Adipose tissue (tissue), 3 donors: ENCODE results near the gene ADAMTSL2. TPM values are rescaled to one million over a fixed set of nuclear protein-coding genes. Genes with fewer than 3 reads are reported as not detected.

Experiments used
- H3K27ac ChIP-seq: one replicate; pipeline ENCODE4 v1.5.1; 2013; ENCODE audit warnings: low read depth, low read length
- WGBS, 3 donors: extraction: QIAGEN DNeasy Blood & Tissue Kit; methylation state at CpG; one replicate each; pipeline ENCODE4 v1.1.7; 2013; 5-methylcytosine and 5-hydroxymethylcytosine counted together
- polyA plus RNA-seq, 3 donors: library from polyadenylated mRNA; stranded (reverse); fragments of 200-250 nt; gene quantifications; one replicate each; pipeline ENCODE4 v1.2.3, GENCODE V29; 2013
- donor health status: healthy with polysubstance abuse.
- donor health status: Bipolar disorder and iron deficiency.
- donor health status: healthy.

ADAMTSL2 gene
- polyA plus RNA-seq = 1 to 10 TPM; 2.0 to 2.7 (median 2.2) TPM

DNA sequence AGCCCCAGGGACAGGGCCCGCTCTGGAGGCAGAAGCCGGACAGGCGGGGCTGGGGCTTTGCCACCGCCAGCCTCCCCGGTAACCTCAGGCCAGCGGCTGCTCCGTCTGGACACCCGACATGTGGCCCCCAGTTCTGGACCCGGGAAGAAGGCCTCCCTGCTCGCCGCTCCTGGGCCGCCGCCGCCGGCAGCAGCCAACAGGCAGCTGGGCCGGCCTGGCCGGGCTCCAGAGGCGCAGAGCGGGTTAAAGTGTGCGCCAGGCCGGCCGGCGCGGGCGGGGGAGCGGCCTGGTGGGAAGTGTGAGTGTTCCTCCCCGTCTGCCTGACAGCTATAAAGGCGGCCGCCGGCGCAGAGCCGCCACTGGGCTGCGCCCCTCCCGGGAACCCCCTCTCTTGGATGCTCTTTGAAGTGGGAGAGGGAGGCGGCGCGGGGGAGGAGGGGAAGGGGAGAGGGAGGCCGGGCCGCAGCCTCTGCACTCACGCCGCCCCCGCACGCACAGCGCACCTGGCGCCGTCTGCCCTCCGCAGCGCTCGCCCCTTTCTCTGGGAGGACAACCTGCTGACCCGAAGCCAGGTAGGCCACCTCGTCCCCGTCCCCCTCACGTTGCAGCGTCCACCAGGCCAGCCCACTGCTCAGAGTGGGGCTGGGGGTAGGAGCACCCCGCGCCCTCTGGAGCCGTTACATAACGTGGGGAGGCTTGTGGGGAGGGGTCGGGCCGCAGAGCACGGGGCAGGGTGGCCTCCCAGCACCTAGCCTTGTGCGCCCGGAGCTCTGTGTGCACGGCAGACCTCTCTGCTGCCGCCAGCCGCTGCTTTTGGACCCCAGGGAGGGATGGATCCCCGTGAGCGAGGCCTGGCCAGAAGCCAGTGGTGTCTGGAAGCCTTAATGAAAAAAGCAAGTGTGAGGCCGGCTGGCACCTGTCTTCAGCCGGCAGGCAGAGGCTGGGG lies at the start of gene ADAMTSL2:
Gene ADAMTSL2, plus strand, starts transcription at position 359 of the 946 bp plus-strand sequence. CDS start 2,009 bp downstream, outside the sequence.
- H3K27ac ChIP-seq = no peak within 1 kb of the TSS
- 3 to 4% (median 3%) methylated on average over 59 to 68 of the region's 70 CpGs for WGBS, 3 donors

GRCh38 chr9:133485531-133486260 lies 48.8 kb upstream of the ADAMTSL2 start:
- 52 to 58% (median 55%) methylated on average over 25 of the region's 25 CpGs for WGBS, 3 donors
- H3K27ac ChIP-seq = no peak overlapping the region

DNA sequence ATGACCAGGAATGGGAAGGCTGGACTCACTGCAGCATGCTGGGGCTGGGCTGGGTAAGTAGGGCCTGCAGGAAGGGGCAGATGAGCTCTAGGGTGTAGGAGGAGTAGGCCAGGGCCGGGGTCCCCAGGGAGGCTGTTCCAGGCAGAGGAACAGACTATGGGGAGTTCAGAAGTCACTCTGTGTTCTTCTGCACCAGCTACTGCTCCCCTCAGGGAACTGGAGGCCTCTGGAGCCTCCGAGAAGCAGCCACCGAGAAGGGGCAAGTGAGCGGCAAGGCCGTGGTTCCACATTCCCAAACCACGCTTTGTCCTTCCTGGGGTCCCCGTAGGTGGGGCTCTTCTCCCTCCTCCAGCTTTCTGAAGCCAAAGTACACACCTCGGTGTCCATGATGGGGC lies 47.2 kb upstream of the ADAMTSL2 start:
- 88 to 89% (median 88%) methylated on average over 8 of the region's 8 CpGs for WGBS, 3 donors
- no peak overlapping the region for H3K27ac ChIP-seq

GRCh38 chr9:133488686-133489252 lies 45.7 kb upstream of the ADAMTSL2 start:
- H3K27ac ChIP-seq = no peak overlapping the region
- 88 to 91% (median 91%) methylated on average over 18 of the region's 18 CpGs for whole genome bisulfite sequencing, 3 donors

DNA sequence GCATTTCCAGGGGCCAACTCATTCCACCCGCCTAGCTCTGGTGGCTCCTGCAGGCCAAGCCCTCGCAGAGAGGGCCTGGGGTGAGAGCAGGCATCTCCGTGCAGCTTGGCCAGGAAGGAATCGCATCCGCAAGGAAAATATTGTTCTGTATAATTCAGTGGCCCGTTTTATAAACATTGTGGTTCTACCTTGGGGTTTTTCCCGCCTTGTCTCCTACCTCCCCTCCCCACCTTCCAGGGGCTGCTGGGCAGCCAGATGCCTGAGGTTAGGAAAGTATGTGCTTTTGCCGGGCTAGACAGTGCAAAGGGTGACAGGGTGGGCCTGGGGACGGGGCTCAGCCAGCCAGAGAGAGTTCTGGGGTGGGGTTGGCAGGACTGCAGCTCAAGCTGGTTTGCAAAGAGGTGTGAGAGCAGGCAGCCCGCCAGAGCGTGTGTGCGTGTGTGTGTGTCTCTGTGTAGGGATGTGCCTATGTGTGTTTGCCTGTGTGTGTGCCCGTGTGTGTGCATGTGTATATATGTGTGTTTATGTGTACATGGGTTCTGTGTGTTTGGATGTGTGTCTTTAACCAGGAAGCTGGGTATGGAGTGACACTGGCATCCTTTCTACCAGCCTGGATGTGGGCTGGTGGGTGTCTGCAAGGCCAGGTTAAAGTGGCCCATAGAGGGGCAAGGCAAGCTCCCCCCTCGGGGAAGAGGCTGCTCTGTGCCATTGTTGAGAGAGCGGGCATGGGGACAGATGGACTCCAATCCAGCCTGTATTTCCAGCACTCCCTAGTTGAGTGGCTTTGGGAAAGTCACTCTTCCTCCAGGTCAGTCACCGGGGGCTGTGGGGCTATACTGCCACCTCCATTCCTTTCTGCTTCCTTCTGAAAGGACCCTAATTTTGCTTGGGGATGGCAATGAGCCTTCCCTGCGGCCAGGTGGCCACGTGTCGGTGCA lies 45.0 kb upstream of the ADAMTSL2 start:
- no peak overlapping the region for H3K27ac ChIP-seq
- WGBS, 3 donors = 77 to 90% (median 89%) methylated on average over 19 of the region's 19 CpGs

DNA sequence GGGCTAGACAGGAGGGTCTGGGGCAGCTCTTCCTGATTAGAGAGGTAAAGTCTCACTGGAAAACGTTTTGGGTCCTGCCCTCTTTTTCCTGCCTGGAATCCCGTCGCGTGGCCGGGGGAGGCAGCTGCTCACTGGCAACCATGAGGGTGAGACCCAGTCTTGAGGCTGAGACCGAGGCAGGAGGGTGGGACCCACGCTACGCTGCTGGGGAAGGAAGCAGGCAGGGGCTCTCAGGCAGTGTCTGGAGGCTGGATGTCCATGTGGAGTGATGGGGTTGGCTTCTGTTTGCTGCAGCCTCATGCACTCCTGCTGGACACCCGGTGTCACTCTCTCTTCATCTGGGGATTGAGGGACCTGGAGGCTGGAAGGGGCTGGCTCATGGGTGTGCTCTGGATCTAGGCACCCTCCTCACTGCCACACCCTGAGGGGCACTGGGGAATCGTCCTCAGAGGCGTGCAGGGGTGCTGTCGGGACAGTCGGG lies 44.3 kb upstream of the ADAMTSL2 start:
- 60 to 69% (median 68%) methylated on average over 13 of the region's 13 CpGs for WGBS, 3 donors
- H3K27ac ChIP-seq = no peak overlapping the region

- 70 to 81% (median 80%) methylated on average over 12 of the region's 12 CpGs for WGBS, 3 donors
- no peak overlapping the region for H3K27ac ChIP-seq
Measured at GRCh38 chr9:133490865-133491655, 43.4 kb upstream of the ADAMTSL2 start.

DNA sequence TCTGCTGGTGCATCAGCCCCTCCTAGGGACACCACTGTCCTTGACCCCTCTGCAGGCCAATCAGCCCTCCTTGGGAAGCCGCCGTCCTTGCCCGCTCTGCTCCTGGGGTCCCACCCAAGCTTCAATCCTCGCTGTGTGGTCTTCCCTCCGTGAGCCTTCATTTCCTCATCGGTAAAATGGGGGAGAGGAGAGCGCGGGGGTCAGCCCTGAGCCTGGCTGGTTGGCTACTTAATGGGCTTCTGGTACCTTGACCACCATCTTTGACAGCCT lies 42.9 kb upstream of the ADAMTSL2 start:
- whole genome bisulfite sequencing, 3 donors = 85 to 98% (median 92%) methylated on average over 8 of the region's 8 CpGs
- no peak overlapping the region for H3K27ac ChIP-seq

DNA sequence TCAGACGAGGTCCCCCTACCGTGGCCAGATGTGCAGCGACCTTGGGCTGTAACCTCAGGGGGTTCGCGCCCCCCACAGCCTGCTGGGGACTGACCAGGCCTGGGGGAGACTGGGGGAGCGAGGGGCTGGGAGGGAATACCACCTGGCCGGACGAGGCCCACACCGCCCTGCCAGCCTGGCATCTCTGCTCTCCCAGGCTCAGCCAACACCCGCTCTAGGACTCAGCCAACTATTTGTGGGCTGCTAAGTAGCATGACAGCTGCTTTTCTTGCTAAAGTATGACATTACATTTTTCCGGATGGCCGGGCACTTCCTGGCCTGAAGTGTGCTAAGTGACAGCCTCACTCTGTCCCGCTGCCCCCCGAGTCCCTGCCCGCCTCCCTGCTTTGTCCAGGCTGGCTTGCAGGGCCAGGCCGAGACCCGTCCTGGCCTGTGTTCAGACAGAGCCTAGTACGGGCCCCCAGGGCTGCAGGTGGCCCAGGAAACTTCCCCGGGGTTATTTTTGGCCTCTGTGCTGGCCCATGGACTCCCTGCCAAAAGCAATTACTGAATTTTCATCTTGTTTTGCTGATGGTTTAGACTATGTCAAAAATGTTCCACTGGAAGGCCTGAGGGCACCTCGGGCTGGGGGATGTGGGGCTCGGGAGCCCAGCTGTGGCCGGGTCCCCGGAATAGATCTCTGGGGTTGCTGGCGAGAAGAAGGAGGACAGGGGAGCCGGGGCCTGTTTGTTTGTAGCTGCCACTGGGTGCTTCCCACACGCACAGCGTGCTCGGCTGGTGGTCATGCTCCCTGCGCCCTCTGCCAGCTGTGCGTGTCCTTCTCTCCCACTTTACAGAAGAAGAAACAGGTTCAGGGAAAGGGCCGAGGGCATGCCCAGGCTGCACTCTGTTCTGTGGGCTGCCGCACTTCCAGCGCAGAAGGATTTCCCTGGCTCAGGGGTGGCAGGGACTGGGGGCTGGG lies 42.2 kb upstream of the ADAMTSL2 start:
- 74 to 79% (median 75%) methylated on average over 33 of the region's 33 CpGs for WGBS, 3 donors
- H3K27ac ChIP-seq = no peak overlapping the region

DNA sequence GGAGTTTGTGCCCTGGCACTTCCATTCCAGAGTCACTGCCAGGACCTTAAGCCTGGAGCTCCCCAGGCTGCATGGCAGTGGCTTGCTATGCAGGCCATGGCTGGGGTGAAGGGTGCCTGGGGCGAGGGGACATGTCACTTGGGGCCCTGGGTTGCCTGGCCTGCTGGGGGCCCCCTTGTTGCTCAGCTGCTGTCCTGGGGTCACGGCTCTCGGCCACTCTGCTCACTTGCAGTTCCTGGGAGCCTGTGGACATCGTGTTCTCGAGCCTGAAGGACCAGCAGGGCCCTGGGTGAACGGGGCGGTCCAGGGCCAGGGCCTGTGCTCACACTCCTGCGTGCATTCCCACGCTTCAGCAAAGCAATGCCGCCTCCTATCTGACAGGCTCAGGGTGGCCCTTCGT lies 41.1 kb upstream of the ADAMTSL2 start:
- WGBS, 3 donors = 62 to 86% (median 85%) methylated on average over 11 of the region's 11 CpGs
- H3K27ac ChIP-seq = no peak overlapping the region

DNA sequence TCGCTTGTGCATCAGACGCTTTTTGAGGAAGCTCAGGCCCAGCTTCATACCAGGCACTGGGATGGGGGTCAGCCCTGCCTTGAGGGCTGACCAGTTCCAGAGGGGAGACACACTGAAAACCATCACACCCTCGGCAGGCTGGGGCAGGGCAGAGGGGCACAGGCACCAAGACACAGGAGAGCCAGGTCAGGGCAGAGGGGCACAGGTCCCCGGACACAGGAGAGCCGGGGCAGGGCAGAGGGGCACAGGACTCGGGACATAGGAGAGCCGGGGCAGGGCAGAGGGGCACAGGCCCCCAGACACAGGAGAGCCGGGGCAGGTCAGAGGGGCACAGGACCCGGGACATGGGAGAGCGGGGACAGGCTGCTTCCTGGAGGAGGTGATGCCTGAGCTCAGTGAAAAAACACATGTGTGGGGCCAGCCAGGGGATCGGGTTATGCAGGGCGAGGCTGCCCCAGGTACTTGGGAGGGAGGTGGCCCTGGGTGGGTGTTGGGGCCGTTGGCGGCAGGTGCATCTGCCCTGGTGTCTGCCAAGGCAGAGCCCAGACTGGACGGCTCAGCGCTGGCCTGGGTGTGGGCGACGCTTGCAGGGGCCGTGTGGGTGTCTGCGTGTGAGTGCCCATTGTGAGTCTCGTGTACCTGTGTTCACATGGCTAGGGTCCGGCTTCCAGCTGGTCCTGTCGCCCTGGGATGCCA lies 40.5 kb upstream of the ADAMTSL2 start:
- 86 to 90% (median 89%) methylated on average over 22 to 23 of the region's 23 CpGs for WGBS, 3 donors
- H3K27ac ChIP-seq = no peak overlapping the region

- 70 to 81% (median 80%) methylated on average over 24 of the region's 24 CpGs for WGBS, 3 donors
- no peak overlapping the region for H3K27ac ChIP-seq
Measured at GRCh38 chr9:133494636-133495326, 39.7 kb upstream of the ADAMTSL2 start.

DNA sequence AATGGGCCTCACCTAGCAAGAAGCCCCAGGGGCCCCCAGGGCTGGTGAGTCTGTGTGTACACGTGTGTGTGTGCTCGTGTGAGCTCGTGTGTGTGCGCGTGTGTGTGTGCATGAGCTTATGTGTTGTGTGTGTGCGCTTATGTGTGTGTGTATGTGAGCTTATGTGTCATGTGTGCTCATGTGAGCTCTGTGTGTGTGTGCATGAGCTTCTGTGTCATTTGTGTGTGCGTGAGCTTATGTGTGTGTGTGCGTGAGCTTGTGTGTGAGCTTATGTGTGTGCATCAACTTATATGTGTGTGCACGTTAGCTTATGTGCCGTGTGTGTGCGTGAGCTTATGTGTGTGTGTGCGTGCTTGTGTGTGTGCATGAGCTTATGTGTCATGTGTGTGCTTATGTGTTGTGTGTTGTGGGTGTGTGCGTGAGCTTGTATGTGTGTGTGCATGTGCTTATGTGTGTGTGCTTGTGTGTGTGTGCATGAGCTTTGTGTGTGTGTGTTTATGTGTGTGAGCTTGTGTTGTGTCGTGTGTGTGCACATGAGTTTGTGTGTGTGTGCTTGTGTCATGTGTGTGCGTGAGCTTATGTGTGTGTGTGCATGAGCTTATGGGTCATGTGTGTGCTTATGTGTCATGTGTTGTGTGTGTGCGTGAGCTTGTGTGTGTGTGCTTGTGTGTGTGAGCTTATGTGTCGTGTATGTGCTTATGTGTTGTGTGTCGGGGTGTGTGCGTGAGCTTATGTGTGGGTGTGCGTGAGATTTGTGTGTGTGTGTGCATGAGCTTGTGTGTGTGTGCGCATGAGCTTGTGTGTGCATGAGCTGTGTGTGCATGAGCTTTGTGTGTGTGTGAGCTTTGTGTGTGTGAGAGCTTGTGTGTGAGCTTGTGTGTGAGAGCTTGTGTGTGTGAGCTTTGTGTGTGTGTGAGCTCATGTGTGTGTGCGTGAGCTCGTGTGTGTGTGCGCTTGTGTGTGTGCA lies 38.9 kb upstream of the ADAMTSL2 start:
- 90 to 94% (median 91%) methylated on average over 24 of the region's 24 CpGs for WGBS, 3 donors
- H3K27ac ChIP-seq = no peak overlapping the region
